KOPT-K1 (cell line): Measurements from ENCODE around the gene EYA2.

Experiments used
- H3K27ac ChIP-seq: fragments of 200-600 bp; sonication (generic); 2 replicates; pipeline ENCODE4 v1.5.1; 2016; ENCODE audit warnings: antibody characterized with exemption, mild to moderate bottlenecking, low read depth, low read length; ENCODE audit not compliant: poor library complexity, severe bottlenecking
- H3K36me3 ChIP-seq: fragments of 200-600 bp; sonication (generic); 2 replicates; pipeline ENCODE4 v1.5.1; 2017; ENCODE audit warnings: antibody characterized with exemption, mild to moderate bottlenecking, low read length, moderate library complexity; ENCODE audit not compliant: insufficient read depth
- H3K9me3 ChIP-seq: fragments of 200-600 bp; sonication (generic); 2 replicates; pipeline ENCODE4 v1.5.1; 2017; ENCODE audit warnings: antibody characterized with exemption, low read length, mild to moderate bottlenecking; ENCODE audit not compliant: insufficient read depth, poor library complexity, severe bottlenecking

The EYA2 gene

DNA sequence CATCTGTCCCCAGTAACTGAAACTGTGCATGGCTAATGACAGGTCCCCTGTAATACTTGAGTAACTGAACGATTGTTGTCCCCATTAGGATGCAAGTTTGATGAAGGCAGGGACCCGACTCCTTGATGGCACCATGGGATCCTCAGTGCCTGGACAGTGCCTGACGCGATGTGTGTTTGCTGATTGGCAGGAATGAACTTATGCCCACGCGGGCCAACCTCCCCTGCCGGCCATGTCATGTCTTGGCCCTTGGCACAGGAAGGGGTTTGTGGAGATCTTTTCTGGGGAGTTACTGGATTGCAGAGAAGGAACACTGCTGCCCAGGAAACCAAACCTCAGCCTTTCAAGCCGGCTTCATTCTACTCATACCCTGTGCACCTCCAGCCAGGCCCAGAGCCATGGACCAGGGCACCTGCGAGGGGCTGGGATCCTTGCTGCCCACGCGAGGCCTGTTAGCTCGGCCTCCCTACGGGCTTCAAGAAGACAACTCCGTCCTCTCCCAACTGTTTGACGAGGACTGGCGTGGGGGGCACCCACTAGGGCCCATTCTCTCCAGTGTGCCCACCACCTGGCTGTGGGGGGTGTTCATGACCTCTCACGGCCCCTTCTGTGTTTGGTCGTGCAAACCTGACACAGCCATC, 314.0 kb downstream of the EYA2 start:
- H3K9me3 ChIP-seq: no peaks in the 10 kb centered on the region
- H3K36me3 ChIP-seq: peaks cover 53% of the 10 kb centered on the region
- no peak overlapping the region for H3K27ac ChIP-seq

DNA sequence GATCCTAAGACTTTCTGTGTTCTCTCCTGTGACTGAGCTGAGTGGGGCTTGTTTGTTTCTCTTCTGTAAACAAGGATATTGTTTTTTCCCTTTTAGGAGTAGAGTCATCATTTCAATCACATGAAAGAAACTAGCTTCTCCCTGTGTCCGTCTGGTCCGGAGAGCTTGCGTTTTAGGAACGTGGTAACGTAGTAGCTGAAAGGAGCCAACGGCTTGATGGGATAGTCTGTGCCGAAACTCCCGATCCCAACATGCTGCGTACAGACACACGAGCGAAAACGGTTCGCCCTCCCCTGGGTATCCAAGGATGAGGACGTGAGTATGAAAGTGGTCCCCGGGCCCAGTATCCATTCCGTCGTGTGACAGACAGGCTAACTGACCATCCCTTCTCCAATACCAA, 315.3 kb downstream of the EYA2 start:
- H3K27ac ChIP-seq: no peak overlapping the region
- no peaks in the 10 kb centered on the region for H3K9me3 ChIP-seq
- peaks cover 64% of the 10 kb centered on the region for H3K36me3 ChIP-seq

DNA sequence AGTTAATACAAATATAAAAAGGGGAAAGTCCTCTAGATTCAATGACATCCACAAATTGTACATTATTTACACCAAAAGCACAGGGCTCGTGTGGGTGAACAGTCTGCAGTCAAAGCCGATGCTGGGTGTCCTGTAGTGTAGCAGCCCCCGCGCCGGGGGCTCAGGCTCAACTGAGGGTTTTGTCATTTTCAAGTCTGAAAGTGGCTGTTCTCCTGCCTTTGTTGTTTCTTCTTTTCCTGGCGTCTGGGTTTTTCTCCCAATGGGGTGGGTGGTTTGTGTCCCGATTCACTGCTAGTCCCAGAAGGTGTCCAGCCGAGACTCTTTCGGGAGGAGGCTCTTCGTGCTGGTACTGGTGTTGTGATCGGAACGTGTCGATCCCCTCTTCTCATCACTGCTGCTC, 315.8 kb downstream of the EYA2 start:
- H3K27ac ChIP-seq: no peak overlapping the region
- H3K36me3 ChIP-seq: peaks cover 66% of the 10 kb centered on the region
- no peaks in the 10 kb centered on the region for H3K9me3 ChIP-seq

DNA sequence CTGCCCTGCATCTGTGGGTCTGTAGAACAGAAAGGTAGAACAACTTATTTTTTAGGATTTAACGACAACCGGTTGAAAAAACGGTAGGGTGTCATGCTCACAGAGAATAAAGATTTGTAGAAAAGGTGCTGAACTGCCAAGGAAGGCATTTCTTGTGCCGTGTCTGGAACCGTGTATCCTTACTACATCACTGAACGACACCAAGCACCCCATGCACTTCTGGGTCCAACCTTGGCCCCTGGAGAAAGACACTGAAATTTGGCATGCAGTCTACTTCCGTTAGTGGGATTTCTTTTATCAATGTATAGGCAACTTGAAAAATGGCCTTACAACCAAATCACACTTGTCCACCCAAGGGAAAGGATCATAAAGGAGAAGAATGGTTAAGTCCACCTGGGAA, 316.4 kb downstream of the EYA2 start:
- no peaks in the 10 kb centered on the region for H3K9me3 ChIP-seq
- H3K27ac ChIP-seq: no peak overlapping the region
- peaks cover 72% of the 10 kb centered on the region for H3K36me3 ChIP-seq

DNA sequence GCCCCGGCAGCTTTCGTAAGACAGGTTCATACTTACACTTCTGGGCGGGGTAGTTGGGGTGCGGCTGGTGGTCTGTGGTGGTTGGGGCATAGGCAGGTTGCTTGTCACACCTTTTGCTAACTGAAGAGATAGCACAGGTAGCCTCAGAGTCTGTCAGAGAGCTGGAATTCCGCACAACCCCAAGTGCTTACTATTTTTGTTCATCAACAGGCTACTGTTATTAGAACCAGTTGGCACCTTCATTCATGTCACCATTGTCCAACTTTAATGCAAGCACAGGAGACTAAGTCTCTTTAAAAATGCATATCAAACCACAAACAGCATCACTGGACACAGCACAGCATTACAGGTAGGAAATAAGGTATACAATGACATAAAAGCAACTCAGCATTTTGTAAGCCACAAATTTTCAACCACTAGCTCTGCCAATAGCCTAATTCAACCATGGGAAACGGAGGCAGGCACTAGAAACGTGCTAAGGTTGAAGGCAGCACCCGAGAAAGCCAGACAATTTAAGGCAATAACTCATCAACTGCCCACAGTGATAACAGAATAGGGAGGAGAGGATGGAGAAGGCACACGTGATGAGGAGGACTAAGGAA, 318.1 kb downstream of the EYA2 start:
- Histone ChIP-seq H3K9me3 (no peaks in the 10 kb centered on the region), H3K36me3 (peaks cover 86% of the 10 kb centered on the region), H3K27ac (no peak overlapping the region)

DNA sequence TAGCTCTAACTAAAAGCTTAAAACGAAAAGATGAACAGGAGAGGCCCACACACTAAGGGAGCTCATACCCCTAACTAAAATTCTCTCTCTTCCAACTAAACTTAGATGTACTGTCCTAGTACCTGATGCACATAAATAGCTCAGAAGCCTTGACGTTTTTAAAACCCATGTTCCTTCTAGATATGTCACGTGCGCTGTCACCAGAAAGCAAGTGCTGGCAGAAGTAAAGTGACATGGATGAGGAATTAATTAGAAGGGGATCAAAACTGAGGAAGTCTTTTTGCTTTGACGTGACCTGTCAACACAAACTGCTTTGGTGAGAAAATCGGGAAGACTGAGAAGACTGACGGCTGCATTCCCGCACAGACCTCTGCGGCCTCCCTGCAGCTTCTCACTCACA, 319.3 kb downstream of the EYA2 start:
- peaks cover 89% of the 10 kb centered on the region for H3K36me3 ChIP-seq
- H3K27ac ChIP-seq: no peak overlapping the region
- no peaks in the 10 kb centered on the region for H3K9me3 ChIP-seq

DNA sequence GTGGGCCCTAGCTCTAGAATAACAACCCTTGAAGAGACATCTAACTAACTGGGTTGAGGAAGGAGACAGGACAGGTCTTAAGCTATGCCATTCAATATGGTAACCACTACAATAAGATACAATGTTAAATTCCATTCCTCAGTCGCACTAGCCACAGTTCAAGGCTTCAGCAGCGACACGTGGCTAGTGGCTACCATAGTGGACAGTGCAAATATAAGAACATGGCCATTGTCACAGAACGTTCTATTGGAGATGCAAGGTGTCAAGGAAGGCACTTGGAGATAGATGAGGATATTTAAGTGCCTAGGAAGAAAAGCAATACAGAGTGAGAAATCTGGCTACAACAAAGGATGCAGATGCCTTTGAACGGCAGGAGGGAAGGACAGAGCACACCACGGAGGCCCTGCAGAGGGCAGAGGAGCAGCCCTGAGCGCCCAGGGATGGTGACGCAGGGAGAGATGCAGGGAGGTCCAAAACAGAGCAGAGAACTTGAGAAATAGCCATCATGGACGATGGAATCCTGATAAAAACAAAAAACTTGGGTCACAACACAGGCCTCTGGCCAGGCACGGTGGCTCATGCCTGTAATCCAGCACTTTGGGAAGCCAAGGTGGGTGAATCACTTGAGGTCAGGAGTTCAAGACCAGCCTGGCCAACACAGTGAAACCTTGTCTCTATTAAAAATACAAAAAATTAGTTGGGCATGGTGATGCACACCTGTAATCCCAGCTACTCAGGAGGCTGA, 321.2 kb downstream of the EYA2 start:
- no peak overlapping the region for H3K27ac ChIP-seq
- no peaks in the 10 kb centered on the region for H3K9me3 ChIP-seq
- peaks cover 88% of the 10 kb centered on the region for H3K36me3 ChIP-seq

DNA sequence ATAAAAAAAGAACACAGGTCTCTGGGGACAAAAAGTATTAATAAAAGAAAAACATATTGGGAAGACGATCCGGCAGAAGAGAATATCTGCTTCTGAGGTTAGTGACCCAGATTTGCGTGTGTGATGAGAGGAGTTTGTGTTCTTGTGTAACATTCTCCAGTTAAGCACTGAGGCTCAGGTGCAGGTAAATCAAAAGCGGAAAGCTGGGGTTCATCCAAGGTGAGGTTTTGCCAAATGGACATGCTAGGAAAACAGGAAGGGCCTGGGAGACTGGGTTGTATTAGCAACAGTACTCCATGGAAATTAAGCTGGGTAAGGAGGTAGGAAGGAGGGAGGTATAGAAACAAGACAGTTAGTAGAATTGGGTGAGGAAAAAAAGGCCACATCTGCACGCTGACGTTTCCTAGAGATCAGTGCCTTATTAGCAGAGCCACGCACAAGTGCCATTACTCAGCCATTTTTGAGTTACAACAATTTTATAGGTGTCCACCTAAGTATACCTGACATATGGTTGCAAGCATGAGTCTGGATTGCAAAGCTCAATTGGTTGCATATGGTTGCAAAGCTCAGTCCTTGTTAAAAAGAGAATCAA, 322.3 kb downstream of the EYA2 start:
- H3K9me3 ChIP-seq: no peaks in the 10 kb centered on the region
- H3K36me3 ChIP-seq: peaks cover 86% of the 10 kb centered on the region
- H3K27ac ChIP-seq: no peak overlapping the region

DNA sequence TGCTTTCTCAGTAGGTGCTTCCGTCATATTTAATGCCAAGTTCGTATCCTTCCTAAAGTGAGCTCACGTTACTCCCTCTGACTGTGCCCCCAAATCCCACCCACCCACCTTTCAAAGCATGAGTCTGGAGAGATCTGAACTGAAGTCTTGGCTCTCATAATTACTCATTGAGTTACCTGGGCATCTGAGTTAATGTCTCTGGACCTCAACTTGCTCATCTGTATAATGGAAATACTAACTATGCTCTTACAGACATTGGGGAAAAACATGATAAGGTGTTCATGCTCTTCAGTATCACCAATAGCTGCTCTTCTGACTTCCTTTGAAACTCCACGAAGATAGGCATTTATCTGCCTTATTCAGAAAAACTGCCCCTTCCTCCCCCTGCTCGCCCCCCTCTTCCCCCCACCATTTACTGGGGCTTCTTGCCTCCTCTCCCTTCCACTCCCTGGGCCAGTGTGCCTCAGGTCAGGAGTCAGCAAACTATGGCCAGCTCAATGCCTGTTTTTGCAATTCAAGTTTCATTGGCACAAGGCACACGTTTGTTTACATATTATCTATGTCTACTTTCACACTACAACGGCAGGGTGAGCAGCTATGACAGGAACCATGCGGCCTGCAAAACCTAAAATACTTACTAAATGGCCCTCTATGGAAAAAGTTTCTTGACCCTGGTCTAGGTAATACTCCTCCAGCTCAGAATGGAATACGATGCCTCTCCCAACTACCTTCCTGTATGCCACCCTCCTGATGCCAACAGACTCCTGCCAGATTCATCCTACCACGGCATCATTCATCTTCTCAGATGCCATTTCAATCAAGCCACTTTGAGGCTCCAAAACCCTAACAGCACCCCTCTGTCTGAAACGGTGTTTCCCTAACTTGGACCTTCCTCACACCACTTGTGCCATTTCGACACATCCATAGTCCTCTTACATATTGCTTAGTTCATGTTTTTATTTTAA, 323.1 kb downstream of the EYA2 start:
- no peaks in the 10 kb centered on the region for H3K9me3 ChIP-seq
- peaks cover 83% of the 10 kb centered on the region for H3K36me3 ChIP-seq
- no peak overlapping the region for H3K27ac ChIP-seq

DNA sequence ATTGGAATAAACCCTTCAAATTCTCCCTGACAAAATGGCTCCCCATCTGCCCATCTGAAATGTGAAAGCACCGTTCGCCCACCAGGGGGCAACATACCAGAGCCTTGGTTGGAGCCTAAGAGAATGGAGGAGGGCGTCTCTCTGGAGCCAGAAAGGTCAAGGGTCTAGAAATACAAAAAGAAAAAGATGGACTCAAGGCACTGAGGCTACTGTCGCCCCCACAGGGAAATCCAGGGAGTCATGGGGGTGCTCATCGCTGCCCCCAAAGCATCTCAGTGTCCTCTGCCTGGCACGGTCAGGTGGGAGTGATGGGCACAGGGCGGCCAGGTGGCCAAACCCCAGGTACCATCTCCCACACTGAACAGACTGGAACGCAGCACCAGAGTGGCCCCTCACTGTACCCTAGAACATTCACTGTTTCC, 325.5 kb downstream of the EYA2 start:
- Histone ChIP-seq H3K36me3 (peaks cover 82% of the 10 kb centered on the region), H3K27ac (no peak overlapping the region)

DNA sequence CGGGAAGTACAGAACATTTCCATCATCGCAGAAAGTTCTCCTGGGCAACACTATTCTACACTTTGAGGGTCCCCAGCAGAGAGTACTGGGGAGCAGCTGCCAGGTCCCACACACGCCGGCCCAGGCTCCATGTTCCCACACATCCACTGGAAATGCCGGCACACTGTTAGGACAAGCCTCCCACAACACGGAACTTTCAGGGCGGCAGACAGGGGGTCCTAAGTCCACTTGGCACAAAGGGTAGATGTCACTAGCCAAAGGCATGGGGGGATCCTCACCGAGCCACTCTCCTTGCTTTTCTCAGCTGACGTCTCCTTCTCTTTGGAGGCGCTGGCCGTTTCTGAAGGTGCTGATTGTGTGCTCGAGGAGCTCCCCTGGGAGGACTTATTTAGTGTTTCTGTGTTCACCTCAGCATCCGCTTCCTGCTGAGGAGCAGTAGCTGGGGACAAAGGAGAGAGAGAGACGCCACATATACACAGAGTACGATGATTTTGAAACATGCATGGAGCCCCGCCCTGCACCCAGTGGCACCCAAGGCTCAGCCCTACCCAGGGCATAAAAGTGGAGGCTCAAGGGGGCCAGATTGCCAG, 326.5 kb downstream of the EYA2 start:
- Histone ChIP-seq H3K27ac (no peak overlapping the region), H3K36me3 (peaks cover 77% of the 10 kb centered on the region), H3K9me3 (no peaks in the 10 kb centered on the region)

More for the DNA sequence above, 325.5 kb downstream of the EYA2 start:
- no peaks in the 10 kb centered on the region for H3K9me3 ChIP-seq

DNA sequence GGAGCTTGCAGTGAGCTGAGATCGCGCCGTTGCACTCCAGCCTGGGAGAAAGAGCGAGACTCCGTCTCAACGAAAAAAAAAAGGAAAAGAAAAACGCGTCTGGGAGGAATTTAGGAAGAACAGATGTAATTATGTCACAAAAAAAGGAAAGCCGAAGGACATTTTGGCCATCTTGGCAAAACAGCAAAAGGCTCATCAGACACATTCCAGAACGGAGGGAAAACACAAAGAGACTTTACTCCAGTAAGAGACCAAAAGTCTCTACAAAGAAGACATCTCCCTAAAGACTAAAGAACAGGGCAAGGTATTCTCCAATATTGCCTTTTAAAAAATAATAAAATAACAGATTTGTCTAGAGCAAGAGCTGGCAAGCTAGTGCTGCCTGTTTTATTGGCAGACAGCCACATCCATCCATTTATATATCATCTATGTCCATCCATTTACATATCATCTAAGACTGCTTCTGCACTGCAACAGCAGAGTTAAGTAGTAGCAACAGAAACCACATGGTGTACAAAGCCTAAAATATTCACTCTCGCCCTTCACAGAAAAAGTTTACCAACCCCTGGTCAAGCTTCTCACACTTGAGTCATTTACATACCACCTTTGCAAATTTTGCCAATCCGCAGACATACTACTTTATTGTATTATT, 328.0 kb downstream of the EYA2 start:
- H3K36me3 ChIP-seq: peaks cover 79% of the 10 kb centered on the region
- H3K27ac ChIP-seq: no peak overlapping the region

DNA sequence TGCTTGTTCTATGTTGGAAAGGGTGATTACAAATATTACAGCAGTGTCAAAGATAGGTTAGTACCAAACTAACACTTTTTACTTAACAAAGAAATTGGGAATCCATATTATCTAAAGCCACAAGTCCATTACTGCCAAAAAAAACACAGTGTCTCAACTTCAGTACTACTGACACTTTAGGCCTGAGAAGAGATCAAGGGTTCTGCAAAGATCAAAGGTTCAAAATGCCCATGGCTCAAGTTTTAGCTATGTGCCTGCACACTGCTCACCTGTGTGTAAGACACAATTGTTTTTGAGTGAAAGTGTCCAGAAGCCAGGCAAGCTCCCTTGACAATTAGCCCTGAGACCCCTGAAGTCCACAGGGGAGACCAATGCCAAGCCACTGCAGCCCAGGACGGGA, 329.3 kb downstream of the EYA2 start:
- Histone ChIP-seq H3K27ac (no peak overlapping the region), H3K36me3 (peaks cover 79% of the 10 kb centered on the region), H3K9me3 (no peaks in the 10 kb centered on the region)

More for the DNA sequence above, 328.0 kb downstream of the EYA2 start:
- H3K9me3 ChIP-seq: no peaks in the 10 kb centered on the region

DNA sequence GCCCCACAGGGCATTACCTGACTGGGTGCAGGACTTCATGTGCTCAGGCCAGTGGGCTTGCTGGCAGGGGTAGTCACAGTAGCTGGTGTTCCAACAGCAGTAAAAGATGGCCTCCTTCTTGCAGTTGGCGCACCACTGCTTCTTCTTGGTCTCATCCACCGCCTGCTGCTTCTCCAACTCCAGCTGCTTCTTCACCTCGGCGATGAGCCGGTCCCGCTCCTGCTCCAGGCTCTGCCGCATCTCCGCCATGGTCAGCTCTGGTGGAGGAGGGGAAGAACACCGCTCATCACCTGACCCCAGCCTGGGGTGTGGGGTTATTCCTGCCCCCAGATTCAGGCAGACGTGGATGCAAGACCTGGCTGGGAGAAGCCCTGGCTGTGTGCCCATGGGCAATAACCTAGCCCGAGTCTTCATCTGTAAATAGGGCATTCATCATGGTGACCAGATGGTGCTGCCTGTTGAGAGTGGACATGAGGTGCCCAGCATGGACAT, 329.7 kb downstream of the EYA2 start:
- Histone ChIP-seq H3K27ac (no peak overlapping the region), H3K36me3 (peaks cover 82% of the 10 kb centered on the region)

More for the DNA sequence above, 329.7 kb downstream of the EYA2 start:
- H3K9me3 ChIP-seq: no peaks in the 10 kb centered on the region
